Pancreas (tissue), 10 donors: ENCODE data around the gene DHX34. TPM values are rescaled to one million over a fixed set of nuclear protein-coding genes. Genes with fewer than 3 reads are reported as not detected.

Experiments
- ATAC-seq, 4 donors: fragments of 200-7000 bp; cut with Tn5 transposase; one replicate each; pipeline versions ENCODE4 v1.8.0 to v1.9.1; 2020; ENCODE audit warnings: mild to moderate bottlenecking in 4 of 4, moderate library complexity in 4 of 4
- DNase-seq, 6 donors: peaks; one replicate each; pipeline ENCODE4 v3.0.0-alpha.2; 2020
- FAIRE-seq: peaks from 2 replicates; lab custom pipeline; 2012; peaks lifted over from hg19 to GRCh38; lab: Jason Lieb, UNC
- H3K27ac ChIP-seq, 4 donors: fragments of 200-600 bp; sonication (generic); 1 replicate in 3 of 4; 2 replicates in 1 of 4; pipeline versions ENCODE4 v1.5.0 to v1.8.0; 2020
- H3K27me3 ChIP-seq, 4 donors: fragments of 200-600 bp; one replicate each; pipeline ENCODE4 v1.8.0; 2021
- H3K36me3 ChIP-seq, 3 donors: fragments of 200-600 bp; sonication (generic) in 1 of 3; one replicate each; pipeline versions ENCODE4 v1.5.0 to v1.8.0; 2020 to 2021
- H3K4me1 ChIP-seq, 3 donors: fragments of 200-600 bp; one replicate each; pipeline ENCODE4 v1.8.0; 2021
- H3K4me3 ChIP-seq, 4 donors: fragments of 200-600 bp; sonication (generic) in 2 of 4; one replicate each; pipeline versions ENCODE4 v1.5.0 to v1.8.0; 2020 to 2021
- H3K9me3 ChIP-seq, 4 donors: fragments of 200-600 bp; one replicate each; pipeline ENCODE4 v1.8.0; 2021
- WGBS, 2 donors: extraction: QIAGEN DNeasy Blood & Tissue Kit; methylation state at CpG; one replicate each; pipeline ENCODE4 v1.1.7; 2013; 5-methylcytosine and 5-hydroxymethylcytosine counted together
- intact Hi-C, 3 donors: fragments of 100-400 bp; cut with DNase I; formaldehyde crosslinking; loops; one replicate each; pipeline versions ENCODE4 v1.11.1 to v1.14.2; 2022
- polyA plus RNA-seq, 2 donors: library from polyadenylated mRNA; stranded (reverse); fragments of 200-250 nt; gene quantifications; one replicate each; pipeline ENCODE4 v1.2.3, GENCODE V29; 2013
- total RNA-seq, 6 donors: library from RNA; stranded (reverse); fragmentation: NEBNext Ultra II Directional in 4 of 6; extraction: Animal tissue kit (Norgen Biotek cat#: 25700) in 4 of 6; gene quantifications; one replicate each; pipeline versions ENCODE4 v1.2.1 to v1.2.4, GENCODE V29; 2021 to 2023
- TF ChIP-seq, protein P1 (sequence below), 4 donors: fragments of 200-600 bp; sonication (generic) in 3 of 4; IDR thresholded peaks; one replicate each; pipeline versions ENCODE4 v1.5.0 to v1.8.0; 2021; ENCODE audit warnings: antibody characterized with exemption in 4 of 4
- donor health status: healthy with polysubstance abuse.
- donor health status: DM: no; HTN: no; CAD: no; lungs with moderate emphysema.
- donor health status: DM: no; HTN: no; CAD: no.
- donor health status: control.
- donor health status: control.
- donor health status: Bipolar disorder and iron deficiency.
- donor health status: DM: yes; HTN: yes; CAD: no.
- donor health status: DM: no; HTN: no; CAD: no.
- donor health status: DM: no; HTN: no; CAD: no.
- donor health status: DM: yes; HTN: yes; CAD: no.

The DHX34 gene
- total and polyA plus RNA-seq, 8 donors: 3.5 to 23.5 (median 5.9) TPM

DNA sequence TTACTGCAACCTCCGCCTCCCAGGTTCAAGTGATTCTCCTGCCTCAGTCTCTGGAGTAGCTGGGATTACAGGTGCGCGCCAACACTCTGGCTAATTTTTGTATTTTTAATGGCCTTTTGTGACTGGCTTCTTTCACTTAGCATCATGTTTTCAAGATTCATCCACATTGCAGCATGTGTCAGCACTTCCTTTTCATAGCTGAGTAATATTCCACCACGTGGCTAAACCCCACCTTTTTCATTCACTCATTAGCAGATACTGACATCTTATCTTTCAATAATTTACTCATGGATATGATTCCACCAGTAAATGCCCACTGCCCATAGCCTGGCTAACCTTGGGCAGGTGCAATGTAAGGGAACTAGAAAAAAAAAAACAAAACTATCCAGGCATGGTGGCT is 32.6 kb upstream of the DHX34 start:
- WGBS, 2 donors: 82 to 83% methylated on average over 4 of the region's 4 CpGs
- no peaks in the 10 kb centered on the region for H3K4me1 ChIP-seq
- H3K27me3 ChIP-seq: no peaks in the 10 kb centered on the region
- TF ChIP-seq, protein P1, sequence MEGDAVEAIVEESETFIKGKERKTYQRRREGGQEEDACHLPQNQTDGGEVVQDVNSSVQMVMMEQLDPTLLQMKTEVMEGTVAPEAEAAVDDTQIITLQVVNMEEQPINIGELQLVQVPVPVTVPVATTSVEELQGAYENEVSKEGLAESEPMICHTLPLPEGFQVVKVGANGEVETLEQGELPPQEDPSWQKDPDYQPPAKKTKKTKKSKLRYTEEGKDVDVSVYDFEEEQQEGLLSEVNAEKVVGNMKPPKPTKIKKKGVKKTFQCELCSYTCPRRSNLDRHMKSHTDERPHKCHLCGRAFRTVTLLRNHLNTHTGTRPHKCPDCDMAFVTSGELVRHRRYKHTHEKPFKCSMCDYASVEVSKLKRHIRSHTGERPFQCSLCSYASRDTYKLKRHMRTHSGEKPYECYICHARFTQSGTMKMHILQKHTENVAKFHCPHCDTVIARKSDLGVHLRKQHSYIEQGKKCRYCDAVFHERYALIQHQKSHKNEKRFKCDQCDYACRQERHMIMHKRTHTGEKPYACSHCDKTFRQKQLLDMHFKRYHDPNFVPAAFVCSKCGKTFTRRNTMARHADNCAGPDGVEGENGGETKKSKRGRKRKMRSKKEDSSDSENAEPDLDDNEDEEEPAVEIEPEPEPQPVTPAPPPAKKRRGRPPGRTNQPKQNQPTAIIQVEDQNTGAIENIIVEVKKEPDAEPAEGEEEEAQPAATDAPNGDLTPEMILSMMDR (IDR thresholded peaks at IDR 0.05): no peak
- no peaks in the 10 kb centered on the region for H3K36me3 ChIP-seq
- H3K9me3 ChIP-seq: no peaks in the 10 kb centered on the region
- intact Hi-C loops: no loop called here
- ATAC-seq (no peak), FAIRE-seq (no peak), DNase-seq (no peak)
- H3K27ac ChIP-seq: no peak overlapping the region
- no peak overlapping the region for H3K4me3 ChIP-seq

- TF ChIP-seq, protein P1 (IDR thresholded peaks at IDR 0.05): no peak
- ATAC-seq (no peak), FAIRE-seq (no peak), DNase-seq (no peak)
- no peak overlapping the region for H3K4me3 ChIP-seq
- no peaks in the 10 kb centered on the region for H3K27me3 ChIP-seq
- H3K27ac ChIP-seq: no peak overlapping the region
- intact Hi-C loops: no loop called here
- no peaks in the 10 kb centered on the region for H3K4me1 ChIP-seq
- H3K9me3 ChIP-seq: no peaks in the 10 kb centered on the region
- 86 to 91% methylated on average over 46 of the region's 46 CpGs for WGBS, 2 donors
- no peaks in the 10 kb centered on the region for H3K36me3 ChIP-seq
Observed at GRCh38 chr19:47319923-47320871, 28.9 kb upstream of the DHX34 start.

GRCh38 chr19:47321630-47322029 is 27.5 kb upstream of the DHX34 start:
- no peaks in the 10 kb centered on the region for H3K4me1 ChIP-seq
- no peaks in the 10 kb centered on the region for H3K27me3 ChIP-seq
- FAIRE-seq (no peak), ATAC-seq (no peak), DNase-seq (no peak)
- H3K27ac ChIP-seq: no peak overlapping the region
- no peaks in the 10 kb centered on the region for H3K36me3 ChIP-seq
- intact Hi-C loops: no loop called here
- no peaks in the 10 kb centered on the region for H3K9me3 ChIP-seq
- 80 to 93% methylated on average over 1 of the region's 1 CpG for whole genome bisulfite sequencing, 2 donors
- TF ChIP-seq, protein P1 (IDR thresholded peaks at IDR 0.05): no peak
- no peak overlapping the region for H3K4me3 ChIP-seq

GRCh38 chr19:47322058-47322457 is 27.1 kb upstream of the DHX34 start:
- H3K36me3 ChIP-seq: no peaks in the 10 kb centered on the region
- TF ChIP-seq, protein P1 (IDR thresholded peaks at IDR 0.05): no peak
- H3K9me3 ChIP-seq: no peaks in the 10 kb centered on the region
- ATAC-seq (peak in 1 of 4 donors; percentile 30), FAIRE-seq (no peak), DNase-seq (no peak)
- H3K27ac ChIP-seq: no peak overlapping the region
- H3K27me3 ChIP-seq: no peaks in the 10 kb centered on the region
- H3K4me1 ChIP-seq: no peaks in the 10 kb centered on the region
- no peak overlapping the region for H3K4me3 ChIP-seq
- intact Hi-C loops: no loop called here
- WGBS, 2 donors: 51 to 75% methylated on average over 2 of the region's 2 CpGs

- Histone ChIP-seq H3K27me3 (no peaks in the 10 kb centered on the region), H3K27ac (peak overlapping the region in 1 of 4 donors; percentile 57), H3K4me1 (no peaks in the 10 kb centered on the region), H3K36me3 (no peaks in the 10 kb centered on the region), H3K9me3 (no peaks in the 10 kb centered on the region), H3K4me3 (no peak overlapping the region)
- TF ChIP-seq, protein P1 (IDR thresholded peaks at IDR 0.05): no peak
- ATAC-seq (peak in 1 of 4 donors; percentile 6), FAIRE-seq (no peak), DNase-seq (no peak)
- 47 to 60% methylated on average over 8 of the region's 8 CpGs for WGBS, 2 donors
- intact Hi-C loops: no loop called here
Observed at GRCh38 chr19:47323409-47323808, 25.7 kb upstream of the DHX34 start.
